ENCODE results near the gene NXPH3.
A peak's percentile ranks its signal among the peaks of the same experiment; 100 is the strongest.
"Not testable (repeated sequence)": the region's sequence is repeated elsewhere in the genome, so short reads cannot be mapped to it uniquely, and the experiment has no call there.

Gene NXPH3

GRCh38 chr17:49575679-49576087, at the start of gene NXPH3:
Gene NXPH3 (plus strand): TSS chr17:49575871. CDS start chr17:49576220, 349 bp downstream.
- DNase-seq: peak; percentile 59

- DNase-seq: no peak
These were observed 47.6 kb upstream of the NXPH3 start for GRCh38 chr17:49527927-49528651.

- no peak for DNase-seq
These were observed 46.7 kb upstream of the NXPH3 start for GRCh38 chr17:49528966-49529365.

GRCh38 chr17:49530118-49530517, 45.6 kb upstream of the NXPH3 start:
- no peak for DNase-seq

GRCh38 chr17:49543860-49544259, 31.8 kb upstream of the NXPH3 start:
- DNase-seq: no peak

- no peak for DNase-seq
These were observed 30.5 kb upstream of the NXPH3 start for GRCh38 chr17:49545007-49545660.

GRCh38 chr17:49545806-49546545, 29.7 kb upstream of the NXPH3 start:
- no peak for DNase-seq

- DNase-seq: no peak
These were observed 28.8 kb upstream of the NXPH3 start for GRCh38 chr17:49546546-49547535.

- no peak for DNase-seq
These were observed 28.1 kb upstream of the NXPH3 start for GRCh38 chr17:49547566-49547965.

GRCh38 chr17:49548051-49548505, 27.6 kb upstream of the NXPH3 start:
- no peak for DNase-seq

GRCh38 chr17:49548506-49549310, 27.0 kb upstream of the NXPH3 start:
- DNase-seq: no peak

- DNase-seq: no peak
These were observed 26.4 kb upstream of the NXPH3 start for GRCh38 chr17:49549311-49549605.

- DNase-seq: no peak
These were observed 25.7 kb upstream of the NXPH3 start for GRCh38 chr17:49549691-49550678.

- DNase-seq: not testable (repeated sequence)
These were observed 24.9 kb upstream of the NXPH3 start for GRCh38 chr17:49550764-49551163.

- DNase-seq: no peak
These were observed 24.2 kb upstream of the NXPH3 start for GRCh38 chr17:49551221-49552069.

- no peak for DNase-seq
These were observed 23.5 kb upstream of the NXPH3 start for GRCh38 chr17:49552070-49552751.

GRCh38 chr17:49553676-49554335, 21.9 kb upstream of the NXPH3 start:
- no peak for DNase-seq

Data from NCI-H510A (cell line).